ENCODE measurements around the gene IQSEC2. TPM values are rescaled to one million over a fixed set of nuclear protein-coding genes. Genes with fewer than 3 reads are reported as not detected.

Gene IQSEC2
- total RNA-seq, 1 experiment from 2014 or later = 8.5 TPM

DNA sequence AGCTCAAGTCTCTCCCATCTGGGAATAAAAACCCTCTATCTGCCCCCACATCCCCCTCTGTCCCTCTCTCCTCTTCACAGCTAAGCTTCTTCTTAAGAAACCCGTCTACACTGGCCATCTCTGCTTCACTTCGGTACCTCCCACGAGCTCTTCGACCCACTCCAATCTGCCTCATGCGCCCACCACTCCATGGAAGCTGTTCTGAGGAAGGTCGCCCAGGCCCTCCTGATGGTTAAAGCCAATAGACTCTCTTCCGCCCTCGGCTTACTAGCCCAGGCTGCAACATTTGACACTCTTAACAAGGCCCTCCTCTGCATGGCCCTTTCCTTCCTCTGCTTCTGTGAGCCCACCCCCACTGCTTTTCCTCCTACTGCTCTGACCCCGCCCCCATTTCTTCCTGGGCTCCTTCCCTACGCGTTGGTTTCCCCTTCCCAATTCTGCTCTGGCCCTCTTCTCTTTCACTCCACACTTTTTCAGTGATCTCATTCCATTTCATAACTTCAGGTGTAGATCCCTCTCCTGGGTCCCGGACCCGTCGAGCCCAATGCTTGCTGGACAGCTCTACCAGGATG is 11.8 kb downstream of the IQSEC2 start:
- Histone ChIP-seq H4K20me1 (ENCODE audit: low read length) (no peaks in the 10 kb centered on the region), H3K27me3 (ENCODE audit: low read length) (no peaks in the 10 kb centered on the region), H3K4me2 (ENCODE audit: low read length) (no peak overlapping the region), H3K36me3 (ENCODE audit: low read depth, low read length) (no peaks in the 10 kb centered on the region), H3K9me2 (replicated peaks; ENCODE audit: low read length) (no peaks in the 10 kb centered on the region), H3F3A (ENCODE audit: low read length, unreplicated experiment) (no peaks in the 10 kb centered on the region), H3K9ac (ENCODE audit: low read length) (no peak overlapping the region), H3K4me3 (ENCODE audit: low read length) (no peak overlapping the region), H2AFZ (ENCODE audit: low read length) (no peak overlapping the region), H3K79me2 (ENCODE audit: low read length) (no peaks in the 10 kb centered on the region; the same call in 1 of the 2 replicates), H3K27ac (ENCODE audit: low read length) (no peak overlapping the region), H3K9me3 (ENCODE audit: low read length) (no peaks in the 10 kb centered on the region), H3K4me1 (ENCODE audit: insufficient read depth, low read length) (peaks cover 32% of the 10 kb centered on the region)
- ChIA-PET CTCF (no interaction called here), POLR2A (ENCODE audit: unreplicated experiment) (no interaction called here)
- BruUV-seq (replicated peaks) = no TSS peak
- DNase-seq (no peak), ATAC-seq (no peak)
- TF ChIP-seq EZH2 (IDR thresholded peaks at IDR 0.05; ENCODE audit: low read length, unreplicated experiment) (no peak), EZH2phosphoT487 (IDR thresholded peaks at IDR 0.05; ENCODE audit: borderline replicate concordance, low read length) (no peak)
- TF ChIP-seq, protein P1, sequence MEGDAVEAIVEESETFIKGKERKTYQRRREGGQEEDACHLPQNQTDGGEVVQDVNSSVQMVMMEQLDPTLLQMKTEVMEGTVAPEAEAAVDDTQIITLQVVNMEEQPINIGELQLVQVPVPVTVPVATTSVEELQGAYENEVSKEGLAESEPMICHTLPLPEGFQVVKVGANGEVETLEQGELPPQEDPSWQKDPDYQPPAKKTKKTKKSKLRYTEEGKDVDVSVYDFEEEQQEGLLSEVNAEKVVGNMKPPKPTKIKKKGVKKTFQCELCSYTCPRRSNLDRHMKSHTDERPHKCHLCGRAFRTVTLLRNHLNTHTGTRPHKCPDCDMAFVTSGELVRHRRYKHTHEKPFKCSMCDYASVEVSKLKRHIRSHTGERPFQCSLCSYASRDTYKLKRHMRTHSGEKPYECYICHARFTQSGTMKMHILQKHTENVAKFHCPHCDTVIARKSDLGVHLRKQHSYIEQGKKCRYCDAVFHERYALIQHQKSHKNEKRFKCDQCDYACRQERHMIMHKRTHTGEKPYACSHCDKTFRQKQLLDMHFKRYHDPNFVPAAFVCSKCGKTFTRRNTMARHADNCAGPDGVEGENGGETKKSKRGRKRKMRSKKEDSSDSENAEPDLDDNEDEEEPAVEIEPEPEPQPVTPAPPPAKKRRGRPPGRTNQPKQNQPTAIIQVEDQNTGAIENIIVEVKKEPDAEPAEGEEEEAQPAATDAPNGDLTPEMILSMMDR (conservative IDR thresholded peaks at IDR 0.05; ENCODE audit: low read depth, low read length) = no peak
- intact Hi-C loops (cut with micrococcal nuclease) = no loop called here

DNA sequence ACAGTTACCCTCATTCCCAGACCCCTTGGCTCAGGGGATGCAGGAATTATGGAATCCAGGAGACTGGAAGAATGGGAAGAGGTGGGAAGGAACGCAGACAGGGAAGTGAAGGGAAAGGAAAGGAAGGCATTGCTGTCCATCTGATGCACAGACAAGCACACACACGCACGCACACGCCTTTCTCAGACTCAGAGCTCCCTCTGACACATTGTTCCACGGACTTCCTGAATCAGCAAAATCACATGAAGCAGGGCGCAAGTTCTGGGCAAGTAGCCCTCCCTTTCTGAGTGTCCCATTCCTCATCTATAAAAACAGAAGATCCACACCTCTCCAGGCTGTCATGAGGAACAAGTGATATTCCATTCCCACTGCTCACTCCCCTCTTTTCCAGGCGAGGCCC is 13.2 kb downstream of the IQSEC2 start:
- DNase-seq (no peak), ATAC-seq (no peak)
- no peak for TF ChIP-seq EZH2phosphoT487 (IDR thresholded peaks at IDR 0.05; ENCODE audit: borderline replicate concordance, low read length)
- TF ChIP-seq, protein P1 (conservative IDR thresholded peaks at IDR 0.05; ENCODE audit: low read depth, low read length) = no peak
- no peak for TF ChIP-seq EZH2 (IDR thresholded peaks at IDR 0.05; ENCODE audit: low read length, unreplicated experiment)
- no peaks in the 10 kb centered on the region for H3K36me3 ChIP-seq (ENCODE audit: low read depth, low read length)
- H3K9ac ChIP-seq (ENCODE audit: low read length) = no peak overlapping the region
- no peaks in the 10 kb centered on the region for H4K20me1 ChIP-seq (ENCODE audit: low read length)
- ChIA-PET POLR2A (ENCODE audit: unreplicated experiment) (no interaction called here), CTCF (no interaction called here)
- H3K9me3 ChIP-seq (ENCODE audit: low read length) = no peaks in the 10 kb centered on the region
- H3K79me2 ChIP-seq (ENCODE audit: low read length) = no peaks in the 10 kb centered on the region; the same call in 1 of the 2 replicates
- BruUV-seq (replicated peaks) = no TSS peak
- no peak overlapping the region for H3K4me3 ChIP-seq (ENCODE audit: low read length)
- intact Hi-C loops (cut with micrococcal nuclease) = no loop called here
- no peaks in the 10 kb centered on the region for H3K27me3 ChIP-seq (ENCODE audit: low read length)
- H3K4me1 ChIP-seq (ENCODE audit: insufficient read depth, low read length) = peaks cover 45% of the 10 kb centered on the region
- no peak overlapping the region for H3K4me2 ChIP-seq (ENCODE audit: low read length)
- H3K9me2 ChIP-seq (replicated peaks; ENCODE audit: low read length) = no peaks in the 10 kb centered on the region
- H3F3A ChIP-seq (ENCODE audit: low read length, unreplicated experiment) = no peaks in the 10 kb centered on the region
- H2AFZ ChIP-seq (ENCODE audit: low read length) = no peak overlapping the region
- no peak overlapping the region for H3K27ac ChIP-seq (ENCODE audit: low read length)

- TF ChIP-seq EZH2phosphoT487 (IDR thresholded peaks at IDR 0.05; ENCODE audit: borderline replicate concordance, low read length) (no peak), EZH2 (IDR thresholded peaks at IDR 0.05; ENCODE audit: low read length, unreplicated experiment) (no peak)
- TF ChIP-seq, protein P1 (conservative IDR thresholded peaks at IDR 0.05; ENCODE audit: low read depth, low read length) = no peak
- Histone ChIP-seq H3K36me3 (ENCODE audit: low read depth, low read length) (no peaks in the 10 kb centered on the region), H3K9me2 (replicated peaks; ENCODE audit: low read length) (no peaks in the 10 kb centered on the region), H4K20me1 (ENCODE audit: low read length) (no peaks in the 10 kb centered on the region), H3K9me3 (ENCODE audit: low read length) (no peaks in the 10 kb centered on the region), H2AFZ (ENCODE audit: low read length) (no peak overlapping the region), H3K27me3 (ENCODE audit: low read length) (no peaks in the 10 kb centered on the region), H3K27ac (ENCODE audit: low read length) (peak overlapping the region; percentile 98), H3K4me3 (ENCODE audit: low read length) (no peak overlapping the region), H3K4me1 (ENCODE audit: insufficient read depth, low read length) (peaks cover 54% of the 10 kb centered on the region), H3K9ac (ENCODE audit: low read length) (no peak overlapping the region), H3F3A (ENCODE audit: low read length, unreplicated experiment) (no peaks in the 10 kb centered on the region), H3K4me2 (ENCODE audit: low read length) (peak overlapping the region; percentile 46), H3K79me2 (ENCODE audit: low read length) (peaks cover 6% of the 10 kb centered on the region; the same call in 1 of the 2 replicates)
- ATAC-seq = no peak
- POLR2A ChIA-PET (ENCODE audit: unreplicated experiment) = no interaction called here
- CTCF ChIA-PET = no interaction called here
- no peak for DNase-seq
- BruUV-seq (replicated peaks) = no TSS peak
- intact Hi-C loops (cut with micrococcal nuclease) = no loop called here
Observed at GRCh38 chrX:53266914-53267313, 14.5 kb downstream of the IQSEC2 start.
